Choroid plexus epithelial cell (primary cell): ENCODE measurements around the gene UBALD2.
"Not testable (repeated sequence)": the region's sequence is repeated elsewhere in the genome, so short reads cannot be mapped to it uniquely, and the experiment has no call there.

Source experiments
- DNase-seq: peaks from one replicate; pipeline ENCODE4 v3.0.0-alpha.2; 2010; ENCODE audit warnings: low read depth
- H3K4me3 ChIP-seq: 2 replicates; pipeline ENCODE4 v1.5.1; 2011; ENCODE audit warnings: low read depth, mild to moderate bottlenecking, control low read depth, low read length, moderate library complexity
- TF ChIP-seq, protein P1 (sequence below): conservative IDR thresholded peaks from 2 replicates; pipeline ENCODE4 v1.5.1; 2011; ENCODE audit warnings: low read depth, mild to moderate bottlenecking, control low read depth, inconsistent platforms, low read length, moderate library complexity

The UBALD2 gene

DNA sequence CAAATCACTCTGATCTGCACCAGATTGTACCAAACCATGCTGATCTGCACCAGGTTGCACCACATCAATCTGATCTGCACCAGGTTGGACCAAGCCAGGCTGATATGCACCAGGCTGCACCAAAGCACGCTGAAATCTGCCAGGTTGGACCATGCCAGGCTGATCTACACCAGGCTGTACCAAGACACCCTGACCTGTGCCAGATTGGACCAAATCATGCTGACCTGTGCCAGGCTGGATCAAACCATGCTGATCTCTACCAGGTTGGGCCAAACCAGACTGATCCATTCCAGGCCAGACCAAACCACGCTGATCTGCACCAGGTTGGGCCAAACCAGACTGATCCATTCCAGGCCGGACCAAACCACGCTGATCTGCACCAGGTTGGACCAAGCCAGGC lies 27.4 kb downstream of the UBALD2 start:
- no peak for DNase-seq
- TF ChIP-seq, protein P1, sequence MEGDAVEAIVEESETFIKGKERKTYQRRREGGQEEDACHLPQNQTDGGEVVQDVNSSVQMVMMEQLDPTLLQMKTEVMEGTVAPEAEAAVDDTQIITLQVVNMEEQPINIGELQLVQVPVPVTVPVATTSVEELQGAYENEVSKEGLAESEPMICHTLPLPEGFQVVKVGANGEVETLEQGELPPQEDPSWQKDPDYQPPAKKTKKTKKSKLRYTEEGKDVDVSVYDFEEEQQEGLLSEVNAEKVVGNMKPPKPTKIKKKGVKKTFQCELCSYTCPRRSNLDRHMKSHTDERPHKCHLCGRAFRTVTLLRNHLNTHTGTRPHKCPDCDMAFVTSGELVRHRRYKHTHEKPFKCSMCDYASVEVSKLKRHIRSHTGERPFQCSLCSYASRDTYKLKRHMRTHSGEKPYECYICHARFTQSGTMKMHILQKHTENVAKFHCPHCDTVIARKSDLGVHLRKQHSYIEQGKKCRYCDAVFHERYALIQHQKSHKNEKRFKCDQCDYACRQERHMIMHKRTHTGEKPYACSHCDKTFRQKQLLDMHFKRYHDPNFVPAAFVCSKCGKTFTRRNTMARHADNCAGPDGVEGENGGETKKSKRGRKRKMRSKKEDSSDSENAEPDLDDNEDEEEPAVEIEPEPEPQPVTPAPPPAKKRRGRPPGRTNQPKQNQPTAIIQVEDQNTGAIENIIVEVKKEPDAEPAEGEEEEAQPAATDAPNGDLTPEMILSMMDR = no peak
- no peak overlapping the region for H3K4me3 ChIP-seq

- no peak overlapping the region for H3K4me3 ChIP-seq
- DNase-seq = no peak
- TF ChIP-seq, protein P1 = no peak
These were observed 28.0 kb downstream of the UBALD2 start for GRCh38 chr17:76293106-76293505.

DNA sequence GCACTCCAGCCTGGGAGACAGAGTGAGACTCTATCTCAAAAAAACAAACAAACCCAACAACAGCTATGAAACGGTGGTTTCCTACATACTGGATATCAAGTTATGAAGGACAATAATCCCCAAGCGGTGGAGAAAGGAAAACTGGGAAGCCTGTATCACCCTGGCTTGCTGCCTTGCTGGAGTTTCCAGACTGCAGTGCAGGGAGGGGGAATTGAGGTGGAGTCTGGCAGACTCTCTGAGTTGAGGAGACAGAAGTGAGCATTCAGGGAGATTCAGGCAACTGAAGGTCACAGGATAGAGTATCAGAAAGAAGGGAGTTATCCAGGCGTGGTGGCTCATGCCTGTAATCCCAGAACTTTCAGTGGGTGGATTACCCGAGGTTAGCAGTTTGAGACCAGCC lies 31.0 kb downstream of the UBALD2 start:
- TF ChIP-seq, protein P1 = no peak
- H3K4me3 ChIP-seq = no peak overlapping the region
- DNase-seq = no peak

DNA sequence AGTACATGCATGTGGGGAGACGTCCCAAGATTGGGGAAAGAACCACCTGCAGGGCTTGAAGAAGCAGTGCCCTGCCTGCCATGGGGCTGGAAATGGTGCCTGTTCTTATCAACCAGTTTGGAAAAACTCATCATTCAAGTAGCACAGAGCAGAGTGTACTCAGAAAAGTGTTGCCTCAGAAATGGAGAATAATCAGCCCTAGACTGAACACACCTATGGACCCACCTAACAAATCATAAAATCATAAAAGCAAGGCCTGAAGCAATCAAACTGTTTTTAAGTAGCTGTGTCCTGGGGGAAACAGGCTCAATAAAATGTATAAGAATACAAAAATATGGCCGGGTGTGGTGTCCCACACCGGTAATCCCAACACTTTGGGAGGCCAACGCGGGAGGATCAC lies 31.7 kb downstream of the UBALD2 start:
- no peak overlapping the region for H3K4me3 ChIP-seq
- no peak for DNase-seq
- TF ChIP-seq, protein P1 = no peak

DNA sequence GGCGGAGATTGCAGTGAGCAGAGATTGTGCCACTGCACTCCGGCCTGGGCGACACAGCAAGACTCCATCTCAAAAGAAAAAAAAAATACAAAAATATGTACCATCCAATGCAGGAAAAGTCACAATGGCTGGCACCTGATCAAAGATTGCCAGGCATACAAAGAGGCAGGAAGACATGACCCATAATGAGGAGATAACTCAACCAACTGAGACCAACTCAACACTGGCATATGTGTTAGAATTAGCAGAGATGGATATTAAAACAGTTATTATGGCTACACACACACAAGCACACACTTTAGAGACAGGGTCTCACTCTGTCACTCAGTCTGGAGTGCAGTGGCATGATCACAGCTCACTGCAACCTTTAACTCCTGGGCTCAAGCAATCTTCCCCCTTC lies 32.3 kb downstream of the UBALD2 start:
- no peak overlapping the region for H3K4me3 ChIP-seq
- TF ChIP-seq, protein P1 = no peak

GRCh38 chr17:76304226-76305134 lies 39.3 kb downstream of the UBALD2 start:
- TF ChIP-seq, protein P1 = no peak
- DNase-seq = no peak
- H3K4me3 ChIP-seq = no peak overlapping the region

More for the DNA sequence above, 32.3 kb downstream of the UBALD2 start:
- no peak for DNase-seq

GRCh38 chr17:76305135-76305454 lies 39.9 kb downstream of the UBALD2 start:
- not testable (repeated sequence) for H3K4me3 ChIP-seq, DNase-seq
